Panc1 (cell line): ENCODE measurements around the gene C6orf89.

Experiments used
- POLR2AphosphoS5 ChIP-seq: IDR thresholded peaks from 2 replicates; pipeline ENCODE4 v1.6.1; 2012; ENCODE audit warnings: mild to moderate bottlenecking, low read depth, low read length, moderate library complexity
- TF ChIP-seq, protein P1 (sequence below): fragments of 450-650 bp; IDR thresholded peaks from 2 replicates; pipeline ENCODE4 v1.5.1; 2017; ENCODE audit warnings: mild to moderate bottlenecking

- TF ChIP-seq, protein P1, sequence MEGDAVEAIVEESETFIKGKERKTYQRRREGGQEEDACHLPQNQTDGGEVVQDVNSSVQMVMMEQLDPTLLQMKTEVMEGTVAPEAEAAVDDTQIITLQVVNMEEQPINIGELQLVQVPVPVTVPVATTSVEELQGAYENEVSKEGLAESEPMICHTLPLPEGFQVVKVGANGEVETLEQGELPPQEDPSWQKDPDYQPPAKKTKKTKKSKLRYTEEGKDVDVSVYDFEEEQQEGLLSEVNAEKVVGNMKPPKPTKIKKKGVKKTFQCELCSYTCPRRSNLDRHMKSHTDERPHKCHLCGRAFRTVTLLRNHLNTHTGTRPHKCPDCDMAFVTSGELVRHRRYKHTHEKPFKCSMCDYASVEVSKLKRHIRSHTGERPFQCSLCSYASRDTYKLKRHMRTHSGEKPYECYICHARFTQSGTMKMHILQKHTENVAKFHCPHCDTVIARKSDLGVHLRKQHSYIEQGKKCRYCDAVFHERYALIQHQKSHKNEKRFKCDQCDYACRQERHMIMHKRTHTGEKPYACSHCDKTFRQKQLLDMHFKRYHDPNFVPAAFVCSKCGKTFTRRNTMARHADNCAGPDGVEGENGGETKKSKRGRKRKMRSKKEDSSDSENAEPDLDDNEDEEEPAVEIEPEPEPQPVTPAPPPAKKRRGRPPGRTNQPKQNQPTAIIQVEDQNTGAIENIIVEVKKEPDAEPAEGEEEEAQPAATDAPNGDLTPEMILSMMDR = no peak
- no peak for TF ChIP-seq POLR2AphosphoS5
These were observed 87.9 kb downstream of the C6orf89 start for GRCh38 chr6:36973647-36974046.
